K562 (cell line): Measurements from ENCODE around the gene MAB21L2.

Experiments
- CTCF ChIP-seq, 3 experiments: IDR thresholded peaks in 2 of 3; conservative IDR thresholded peaks in 1 of 3; 2 replicates each; pipeline ENCODE4 v1.5.1; 2011 to 2012; ENCODE audit warnings: low read length in 3 of 3, mild to moderate bottlenecking in 3 of 3, control low read depth in 2 of 3, improper control_type of control experiment in 1 of 3, inconsistent platforms in 1 of 3, low read depth in 1 of 3, mixed read lengths in 1 of 3, moderate library complexity in 1 of 3; ENCODE audit not compliant: insufficient read depth in 2 of 3
- POLR2A ChIP-seq: fragments of 450-650 bp; conservative IDR thresholded peaks from 2 replicates; pipeline ENCODE4 v1.6.1; 2016
- PRDM10 ChIP-seq: fragments of 450-650 bp; IDR thresholded peaks from 2 replicates; pipeline ENCODE4 v1.6.1; 2018; ENCODE audit not compliant: partially characterized antibody
- PRPF4 ChIP-seq: fragments of 200-400 bp; formaldehyde crosslinking; IDR thresholded peaks from one replicate; pipeline ENCODE4 v1.6.1; 2017; ENCODE audit warnings: low read length, low read depth, mild to moderate bottlenecking; ENCODE audit not compliant: insufficient read depth, poor library complexity, severe bottlenecking
- PURB ChIP-seq: sonication (generic); formaldehyde crosslinking; IDR thresholded peaks from 2 replicates; pipeline ENCODE4 v1.9.0; 2021; ENCODE audit warnings: low read depth, mild to moderate bottlenecking, missing genetic modification reagents
- SREBF1 ChIP-seq: fragments of 150-350 bp; IDR thresholded peaks from 2 replicates; pipeline ENCODE4 v1.6.1; 2014; ENCODE audit warnings: antibody characterized with exemption, low read depth, low read length, borderline replicate concordance
- THAP12 ChIP-seq: fragments of 250-450 bp; sonication (Bioruptor Pico); IDR thresholded peaks from 2 replicates; pipeline ENCODE4 v1.9.0; 2021; ENCODE audit warnings: mild to moderate bottlenecking, inconsistent platforms
- TF ChIP-seq, protein P1 (sequence below): sonication (generic); formaldehyde crosslinking; IDR thresholded peaks from 2 replicates; pipeline ENCODE4 v1.5.0; 2020; ENCODE audit warnings: missing genetic modification reagents

DNA sequence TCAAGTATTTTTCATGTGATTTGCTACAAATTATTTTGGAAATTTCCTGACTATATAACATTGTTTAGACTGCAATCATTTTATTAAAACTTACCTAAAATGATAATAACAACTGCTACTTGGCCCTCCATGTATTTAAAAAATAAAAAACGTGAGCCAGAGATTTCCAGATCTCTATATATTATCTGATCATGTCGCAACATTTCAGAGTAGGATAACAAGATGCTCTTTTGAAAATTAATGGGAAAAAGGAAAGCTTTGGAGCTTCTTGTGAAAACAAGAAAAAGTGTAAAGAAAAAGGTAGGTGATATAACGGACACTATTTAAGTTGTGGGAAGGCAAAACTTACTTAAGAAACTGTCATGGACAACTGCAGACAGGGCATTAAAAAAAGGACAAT is 14.9 kb upstream of the MAB21L2 start:
- TF ChIP-seq CTCF (IDR thresholded peaks at IDR 0.05 in 2 of 3, conservative IDR thresholded peaks at IDR 0.05 in 1 of 3; ENCODE audit: insufficient read depth in 2 of 3, low read depth in 1 of 3, low read length in 3 of 3) (no peak), THAP12 (CRISPR knock-in tag) (no peak), PRDM10 (no peak), SREBF1 (no peak), PRPF4 (no peak), POLR2A (no peak), PURB (CRISPR knock-in tag) (no peak)
- TF ChIP-seq, protein P1, sequence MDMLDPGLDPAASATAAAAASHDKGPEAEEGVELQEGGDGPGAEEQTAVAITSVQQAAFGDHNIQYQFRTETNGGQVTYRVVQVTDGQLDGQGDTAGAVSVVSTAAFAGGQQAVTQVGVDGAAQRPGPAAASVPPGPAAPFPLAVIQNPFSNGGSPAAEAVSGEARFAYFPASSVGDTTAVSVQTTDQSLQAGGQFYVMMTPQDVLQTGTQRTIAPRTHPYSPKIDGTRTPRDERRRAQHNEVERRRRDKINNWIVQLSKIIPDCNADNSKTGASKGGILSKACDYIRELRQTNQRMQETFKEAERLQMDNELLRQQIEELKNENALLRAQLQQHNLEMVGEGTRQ (CRISPR knock-in tag): no peak
